Kidney epithelial cell (primary cell): ENCODE results near the gene SGTA. TPM values are rescaled to one million over a fixed set of nuclear protein-coding genes. Genes with fewer than 3 reads are reported as not detected.

Experiments used
- DNase-seq: peaks from one replicate; pipeline ENCODE4 v3.0.0-alpha.2; 2010; ENCODE audit warnings: low read depth
- H3K27me3 ChIP-seq: 2 replicates; pipeline ENCODE4 v1.6.0; 2011; ENCODE audit warnings: low read length; ENCODE audit not compliant: control insufficient read depth, insufficient read depth
- H3K36me3 ChIP-seq: 2 replicates; pipeline ENCODE4 v1.5.1; 2011; ENCODE audit warnings: low read length; ENCODE audit not compliant: control insufficient read depth, insufficient read depth
- H3K4me3 ChIP-seq: 2 replicates; pipeline ENCODE4 v1.5.1; 2011; ENCODE audit warnings: low read depth, mild to moderate bottlenecking, control low read depth, low read length
- CTCF ChIP-seq: IDR thresholded peaks from 2 replicates; pipeline ENCODE4 v1.5.1; 2011; ENCODE audit warnings: mild to moderate bottlenecking, moderate library complexity, low read length, control low read depth, inconsistent platforms; ENCODE audit not compliant: insufficient read depth, poor library complexity, severe bottlenecking
- total RNA-seq: library from RNA; depleted of rRNA; stranded (reverse); fragments of >200 nt; gene quantifications from 2 replicates; pipeline ENCODE4 v1.2.3, GENCODE V29; 2015

SGTA gene
- 70.7 and 80.2 TPM in 2 replicates for total RNA-seq

GRCh38 chr19:2782936-2783780, at the start of gene SGTA:
Gene SGTA (minus strand): TSS chr19:2783273. CDS start chr19:2769068, 14,205 bp downstream.
- Histone ChIP-seq H3K27me3 (no peaks in the 10 kb centered on the region), H3K36me3 (no peaks in the 10 kb centered on the region), H3K4me3 (peak within 1 kb of the TSS; percentile 95)
- peak; percentile 40 for TF ChIP-seq CTCF
- DNase-seq: peak; percentile 95

GRCh38 chr19:2827840-2828489, 44.9 kb upstream of the SGTA start:
- no peak for DNase-seq
- Histone ChIP-seq H3K27me3 (no peaks in the 10 kb centered on the region), H3K36me3 (peaks cover 1% of the 10 kb centered on the region), H3K4me3 (no peak overlapping the region)
- no peak for TF ChIP-seq CTCF

- no peak for TF ChIP-seq CTCF
- no peaks in the 10 kb centered on the region for H3K27me3 ChIP-seq
- H3K4me3 ChIP-seq: no peak overlapping the region
- DNase-seq: no peak
- no peaks in the 10 kb centered on the region for H3K36me3 ChIP-seq
These were observed 43.9 kb upstream of the SGTA start for GRCh38 chr19:2827022-2827421.

- Histone ChIP-seq H3K36me3 (no peaks in the 10 kb centered on the region), H3K4me3 (no peak overlapping the region), H3K27me3 (no peaks in the 10 kb centered on the region)
- no peak for TF ChIP-seq CTCF
- DNase-seq: no peak
These were observed 41.1 kb upstream of the SGTA start for GRCh38 chr19:2824129-2824528.

GRCh38 chr19:2823646-2824045, 40.6 kb upstream of the SGTA start:
- TF ChIP-seq CTCF: no peak
- H3K36me3 ChIP-seq: no peaks in the 10 kb centered on the region
- DNase-seq: no peak
- H3K4me3 ChIP-seq: no peak overlapping the region
- H3K27me3 ChIP-seq: no peaks in the 10 kb centered on the region
